ENCODE data around the gene VARS1.

The VARS1 gene

DNA sequence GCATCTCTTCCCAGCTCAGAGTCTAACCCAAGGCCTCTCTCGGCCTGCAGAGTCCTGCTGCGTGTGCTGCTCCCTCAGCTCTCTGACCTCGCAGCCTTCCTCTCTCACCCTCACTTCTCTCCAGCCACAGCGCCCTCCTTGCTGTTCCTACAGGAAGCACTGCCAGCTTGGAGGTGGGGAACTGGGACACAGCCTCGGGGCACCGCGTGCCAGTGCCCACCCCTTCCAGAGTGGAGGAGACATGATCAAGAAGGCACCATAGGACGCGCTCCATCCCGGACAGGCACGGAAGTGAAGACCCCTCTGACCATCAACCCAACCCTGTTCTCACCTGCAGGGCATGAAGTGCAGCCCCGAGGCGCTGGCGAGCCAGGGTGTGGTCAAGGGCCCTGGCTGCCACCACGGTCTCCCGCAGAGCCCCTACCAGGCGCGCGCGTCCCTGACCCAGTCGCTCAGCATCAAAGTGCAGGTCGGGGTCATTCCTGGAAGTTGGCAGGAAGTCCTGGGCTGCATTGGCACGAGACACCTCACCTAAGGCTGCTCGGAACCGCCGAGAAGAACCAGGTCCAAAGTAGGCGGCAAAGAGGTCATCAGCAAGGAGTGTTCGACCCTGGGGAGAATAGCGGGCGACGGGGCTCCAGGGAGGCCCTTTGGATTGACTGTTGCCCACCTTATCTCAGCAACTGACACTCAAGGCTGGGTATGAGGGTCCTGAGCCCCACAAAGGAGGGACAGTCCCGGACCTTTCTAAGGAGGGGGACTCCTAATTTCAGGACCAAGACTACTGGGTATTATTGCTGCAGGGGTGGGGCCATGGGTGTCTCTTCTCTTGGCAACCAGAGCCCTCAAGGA, 19.7 kb downstream of the VARS1 start:
- DNase-seq: no peak

DNA sequence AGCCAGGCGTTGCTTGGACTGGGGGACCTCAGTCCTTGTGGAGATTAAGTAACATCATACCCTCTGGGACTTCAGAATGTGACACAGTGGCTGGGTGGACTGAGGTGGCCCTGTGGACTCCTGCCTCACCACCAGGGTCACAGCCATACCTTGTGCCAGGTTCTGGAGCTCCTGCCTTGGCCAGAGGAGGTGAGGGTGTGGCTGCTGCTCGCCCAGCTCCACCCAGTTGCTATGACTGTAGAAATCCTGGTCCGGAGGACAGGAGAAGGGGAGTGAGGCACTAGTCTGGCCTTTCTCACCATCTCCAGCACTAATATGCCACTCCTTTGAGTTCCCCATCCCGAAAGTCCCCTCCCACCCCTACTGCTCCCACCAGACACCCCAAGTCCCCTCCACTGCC, 20.4 kb downstream of the VARS1 start:
- DNase-seq: no peak

- no peak for DNase-seq
Observed at GRCh38 chr6:31771992-31772358, 23.6 kb downstream of the VARS1 start.

DNA sequence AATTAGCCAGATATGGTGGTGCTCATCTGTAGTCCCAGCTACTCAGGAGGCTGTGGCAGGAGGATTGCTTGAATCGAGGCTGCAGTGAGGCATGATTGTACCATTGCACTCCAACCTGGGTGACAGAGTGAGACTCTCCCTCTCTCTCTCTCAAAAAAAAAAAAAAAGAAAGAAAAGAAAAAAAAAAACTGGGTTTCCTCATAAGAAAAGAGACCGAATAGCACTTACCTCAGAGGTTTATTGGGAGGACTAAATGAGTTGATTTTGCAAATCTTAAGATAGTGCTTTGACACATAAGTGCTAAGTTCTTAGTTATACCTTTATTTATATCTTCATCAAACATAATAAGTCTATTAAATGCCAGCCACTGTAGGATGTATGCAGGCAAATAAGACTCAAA, 24.7 kb downstream of the VARS1 start:
- no peak for DNase-seq

GRCh38 chr6:31769684-31770371, 25.7 kb downstream of the VARS1 start:
- no peak for DNase-seq

DNA sequence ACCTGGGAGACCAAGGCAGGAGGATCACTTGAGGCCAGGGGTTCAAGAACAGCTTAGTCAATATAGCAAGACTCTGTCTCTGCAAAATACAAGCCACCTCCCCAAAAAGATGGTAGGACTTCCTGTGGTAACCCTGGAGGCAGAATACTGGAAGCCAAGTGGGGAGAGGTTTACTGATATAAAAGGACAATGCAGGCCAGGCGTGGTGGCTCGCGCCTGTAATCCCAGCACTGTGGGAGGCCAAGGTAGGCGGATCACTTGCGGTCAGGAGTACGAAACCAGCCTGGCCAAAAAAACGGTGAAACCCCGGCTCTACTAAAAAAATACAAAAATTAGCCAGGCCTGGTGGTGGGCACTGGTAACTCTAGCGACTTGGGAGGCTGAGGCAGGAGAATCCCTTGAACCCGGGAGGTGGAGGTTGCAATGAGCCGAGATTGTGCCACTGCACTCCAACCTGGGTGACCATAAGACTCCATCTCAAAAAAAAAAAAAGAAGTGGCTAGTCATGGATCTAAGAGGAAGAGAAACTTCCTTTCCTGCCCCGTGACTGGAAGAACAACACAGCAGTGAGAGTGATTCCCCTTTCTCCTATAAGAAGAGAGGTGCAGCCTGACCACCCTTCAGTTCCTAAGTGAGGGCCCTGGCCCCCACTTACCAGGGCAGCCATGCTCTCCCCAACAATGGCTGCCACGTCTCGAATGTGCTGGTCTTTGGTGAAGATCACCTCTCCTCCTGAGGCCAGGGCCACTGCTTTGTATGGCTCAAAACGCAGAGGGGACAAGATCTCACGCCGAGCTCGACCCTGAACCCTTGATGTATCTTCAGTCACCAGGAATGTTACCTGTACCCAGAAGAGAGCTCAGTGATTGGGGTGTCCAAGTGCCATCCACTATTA, 26.9 kb downstream of the VARS1 start:
- DNase-seq: no peak

GRCh38 chr6:31767096-31767645, 28.4 kb downstream of the VARS1 start:
- DNase-seq: no peak

DNA sequence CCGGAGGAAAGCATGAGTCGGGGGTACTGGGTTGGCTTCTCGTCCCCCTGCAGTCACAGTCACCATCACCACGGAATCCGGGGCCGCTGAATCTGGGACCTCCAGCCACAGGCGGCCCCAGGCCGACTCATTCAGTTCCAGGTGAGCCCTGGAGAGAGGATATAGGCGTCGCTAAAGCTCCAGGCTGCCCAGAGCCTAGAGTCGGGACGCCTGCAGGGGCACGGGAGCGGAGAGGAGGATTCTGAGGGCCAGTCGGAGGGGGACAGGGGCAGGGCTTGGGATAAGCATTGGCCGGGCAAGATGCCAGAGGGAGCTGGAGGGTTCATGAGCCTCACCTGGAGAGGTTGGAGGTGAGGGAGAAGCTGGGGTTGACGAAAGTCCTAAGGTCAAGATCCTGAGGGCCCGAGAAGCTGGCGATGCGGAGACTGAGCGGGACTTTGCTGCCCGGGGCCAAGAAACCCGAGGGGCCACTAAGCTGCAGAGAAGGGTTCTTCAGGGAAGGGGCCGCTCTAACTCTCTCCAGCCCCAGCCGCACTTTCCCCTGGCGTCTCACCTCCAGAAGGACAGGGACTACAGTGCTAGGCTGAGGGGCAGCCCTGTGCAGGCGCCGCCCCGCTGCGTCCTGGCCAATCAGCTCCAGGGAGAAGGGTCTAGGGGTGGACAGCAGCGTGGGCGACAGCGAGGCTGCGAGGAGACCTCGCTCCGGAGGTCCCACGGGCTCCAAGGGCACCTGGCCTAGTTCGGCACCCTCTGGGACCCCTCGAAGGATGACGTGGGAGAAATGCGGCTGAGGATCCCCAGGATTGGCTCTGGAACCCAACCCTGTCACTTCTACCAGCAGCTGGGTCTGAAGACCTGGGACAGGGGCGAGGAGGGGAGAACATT, 29.4 kb downstream of the VARS1 start:
- DNase-seq: peak; percentile 60

DNA sequence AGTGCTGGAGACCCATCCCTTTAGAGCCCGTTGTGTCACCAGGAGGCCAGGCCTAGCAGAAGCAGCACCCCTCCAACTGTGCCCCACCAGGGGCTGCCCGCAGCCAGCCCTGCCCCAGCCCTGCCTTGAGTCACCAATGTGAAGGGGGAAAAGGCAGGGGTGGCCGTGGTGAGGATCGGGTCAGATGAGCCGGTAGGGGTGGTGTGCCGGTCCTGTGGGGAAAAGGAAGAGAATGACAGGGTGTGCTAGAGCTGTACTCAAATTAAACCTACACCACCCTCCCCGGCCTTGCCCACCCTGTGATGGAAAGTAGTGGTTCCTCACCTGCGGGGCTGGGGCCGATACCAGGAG, 30.0 kb downstream of the VARS1 start:
- no peak for DNase-seq

DNA sequence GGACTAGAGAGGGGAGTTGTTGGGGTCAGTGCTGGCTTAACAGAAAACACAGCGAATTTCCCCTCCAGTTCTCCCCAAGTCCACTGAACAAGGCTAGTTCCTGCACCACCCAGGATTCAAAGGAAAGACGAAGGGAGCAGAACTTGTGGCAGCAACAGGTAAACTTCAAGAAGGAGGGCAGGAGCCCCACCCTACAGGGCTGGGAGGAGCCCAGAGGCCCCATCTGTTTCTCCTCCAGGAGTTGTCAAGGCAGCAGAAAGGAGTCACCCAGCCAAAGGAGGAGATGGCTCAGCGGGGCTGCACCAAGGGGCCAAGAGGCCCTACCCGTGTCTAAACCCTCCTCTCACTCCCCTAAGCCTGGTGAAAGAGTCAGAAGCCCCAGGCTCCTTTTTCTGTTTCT, 31.4 kb downstream of the VARS1 start:
- DNase-seq: no peak

DNA sequence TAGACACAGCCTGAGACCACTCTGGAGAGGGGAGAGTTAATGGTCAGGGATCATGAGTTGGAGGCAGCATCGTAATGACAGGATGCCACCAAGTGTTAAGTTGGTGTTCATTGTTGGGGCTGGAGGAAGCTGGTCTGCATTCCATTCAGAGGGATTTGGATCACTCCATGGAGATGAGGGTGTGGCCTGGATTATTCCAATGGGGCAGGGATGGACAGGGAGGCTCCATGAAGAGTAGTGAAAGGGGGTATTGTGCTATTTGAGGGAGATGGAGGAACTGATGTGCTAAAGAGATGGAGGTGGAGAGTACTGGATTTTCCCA, 32.0 kb downstream of the VARS1 start:
- no peak for DNase-seq

- no peak for DNase-seq
Observed at GRCh38 chr6:31762878-31763618, 32.5 kb downstream of the VARS1 start.

DNA sequence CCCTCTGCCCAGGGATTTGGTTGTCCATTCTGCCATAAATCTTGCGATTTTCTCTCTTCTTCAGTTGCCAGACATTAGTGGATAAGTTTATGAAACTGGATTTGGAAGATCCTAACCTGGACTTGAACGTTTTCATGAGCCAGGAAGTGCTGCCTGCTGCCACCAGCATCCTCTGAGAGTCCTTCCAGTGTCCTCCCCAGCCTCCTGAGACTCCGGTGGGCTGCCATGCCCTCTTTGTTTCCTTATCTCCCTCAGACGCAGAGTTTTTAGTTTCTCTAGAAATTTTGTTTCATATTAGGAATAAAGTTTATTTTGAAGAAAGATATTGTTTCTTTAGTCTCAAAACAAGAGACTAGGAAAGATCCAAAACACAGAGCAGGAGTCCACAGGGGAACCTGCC, 33.2 kb downstream of the VARS1 start, which contains the start of gene SAPCD1:
SAPCD1 (plus strand) TSS at position 301 of the 400 bp plus-strand sequence. CDS start 399 bp downstream, outside the sequence.
- DNase-seq: no peak

DNA sequence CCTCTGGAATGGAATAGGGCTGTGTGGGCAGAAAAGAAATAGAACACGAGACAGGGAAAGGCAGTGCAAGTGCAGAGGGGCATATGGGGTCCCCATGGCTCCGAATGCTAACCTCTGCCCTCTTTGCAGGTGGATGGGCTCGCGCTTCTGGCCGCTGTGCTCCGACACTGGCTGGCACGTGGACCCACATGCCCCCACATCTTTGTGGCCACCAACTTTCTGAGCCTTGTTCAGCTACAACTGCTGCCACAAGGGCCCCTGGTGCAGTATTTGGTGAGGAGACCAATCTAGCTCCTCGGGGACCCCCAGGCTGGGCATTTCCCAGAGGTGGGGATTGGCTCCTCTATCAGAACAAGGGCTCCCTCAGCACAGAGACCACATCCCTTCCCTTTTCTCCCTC, 34.2 kb downstream of the VARS1 start:
- DNase-seq: no peak

DNA sequence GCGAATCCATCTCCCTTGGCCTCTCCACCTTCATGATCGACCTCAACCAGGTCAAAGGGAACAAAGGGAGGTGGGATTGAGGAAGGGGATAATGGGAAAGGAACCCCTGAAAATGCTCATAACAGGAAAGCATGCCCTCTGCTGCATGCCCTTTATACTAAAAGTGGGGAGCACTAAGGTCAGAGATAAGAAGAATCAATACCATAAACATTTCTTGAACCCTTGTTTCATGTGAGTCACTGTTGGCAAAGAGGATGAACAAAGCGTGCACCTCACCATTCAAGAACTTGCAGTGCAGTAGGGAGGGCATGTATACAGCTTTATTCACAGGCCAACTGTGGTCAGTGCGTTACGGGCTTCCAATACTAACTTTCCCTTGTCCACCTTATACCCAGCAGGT, 34.8 kb downstream of the VARS1 start:
- DNase-seq: no peak

- DNase-seq: no peak
Observed at GRCh38 chr6:31758281-31758680, 37.3 kb downstream of the VARS1 start.

GRCh38 chr6:31752739-31753319, 42.7 kb downstream of the VARS1 start:
- no peak for DNase-seq

DNA sequence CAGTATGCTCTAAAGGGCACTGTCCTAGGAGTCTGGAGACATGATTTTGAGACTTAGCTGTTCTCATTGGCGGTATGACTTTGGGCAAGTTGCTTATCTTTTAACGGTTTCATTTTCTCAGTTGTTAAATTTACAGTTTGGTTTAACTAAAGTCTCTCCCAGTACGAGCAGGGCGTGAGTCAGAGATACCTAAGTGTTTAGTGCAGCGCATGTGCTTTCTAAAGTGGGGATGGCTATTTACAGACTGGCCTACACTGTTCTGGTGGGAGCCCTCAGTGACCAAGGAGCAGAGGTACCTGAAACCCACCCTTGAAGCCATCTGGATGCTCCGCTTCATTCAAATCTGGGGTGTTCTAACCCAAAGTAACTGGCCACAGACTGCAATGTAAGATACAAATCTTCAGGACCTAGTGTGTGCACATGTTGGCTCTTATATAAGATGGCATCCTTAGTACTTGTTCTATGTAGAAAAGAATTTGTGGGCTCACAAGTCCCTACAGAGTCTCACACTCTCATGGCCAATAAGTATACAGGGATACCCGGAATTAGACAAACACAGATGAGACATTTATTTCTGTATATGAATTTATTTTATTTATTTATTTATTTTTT, 45.0 kb downstream of the VARS1 start:
- DNase-seq: no peak

- no peak for DNase-seq
Observed at GRCh38 chr6:31749301-31750036, 46.1 kb downstream of the VARS1 start.
